Activated B cell treated with CpG ODN at 0.5 μM for 24 hours (primary cell): ENCODE results near the gene PODXL. TPM values are rescaled to one million over a fixed set of nuclear protein-coding genes. Genes with fewer than 3 reads are reported as not detected.

Experiments used
- ATAC-seq: fragments of 200-7000 bp; cut with Tn5 transposase; one replicate; pipeline ENCODE4 v1.10.0; 2021; ENCODE audit warnings: low read depth, mild to moderate bottlenecking, moderate library complexity
- CTCF ChIA-PET: fragments of 350-600 bp; sonication (Branson Sonifier 250); formaldehyde crosslinking; loops from one replicate; lab custom pipeline; 2021; ENCODE audit warnings: antibody characterized with exemption; lab: Charles Lee
- POLR2A ChIA-PET: fragments of 350-600 bp; sonication (Branson Sonifier 250); formaldehyde crosslinking; loops from one replicate; lab custom pipeline; 2021; ENCODE audit warnings: antibody characterized with exemption; lab: Charles Lee
- DNase-seq: peaks from one replicate; pipeline ENCODE4 v3.0.0; 2022
- H3K27ac Mint-ChIP-seq: one replicate; pipeline ENCODE4 v1.8.0; 2020; ENCODE audit warnings: mixed read lengths
- H3K27me3 Mint-ChIP-seq: one replicate; pipeline ENCODE4 v1.8.0; 2021; ENCODE audit warnings: mixed read lengths
- H3K36me3 Mint-ChIP-seq: one replicate; pipeline ENCODE4 v1.8.0; 2021; ENCODE audit warnings: low read depth, mixed read lengths
- H3K4me1 Mint-ChIP-seq: one replicate; pipeline ENCODE4 v1.8.0; 2021; ENCODE audit warnings: mixed read lengths
- H3K4me3 Mint-ChIP-seq: one replicate; pipeline ENCODE4 v1.8.0; 2020; ENCODE audit warnings: mild to moderate bottlenecking, mixed read lengths
- H3K9me3 Mint-ChIP-seq: one replicate; pipeline ENCODE4 v1.8.0; 2020; ENCODE audit warnings: mixed read lengths
- CTCF ChIP-seq: fragments of 200-600 bp; IDR thresholded peaks from one replicate; pipeline ENCODE4 v1.8.0; 2022; ENCODE audit warnings: antibody characterized with exemption, mild to moderate bottlenecking
- intact Hi-C: fragments of 100-400 bp; cut with micrococcal nuclease; formaldehyde crosslinking; loops from one replicate; pipeline ENCODE4 v1.15.1; 2024
- total RNA-seq: library from RNA; stranded (reverse); gene quantifications from 2 replicates; pipeline ENCODE4 v1.2.3, GENCODE V29; 2022

Gene PODXL
- total RNA-seq, 1 donor from 2014 or later = 1.4 TPM

DNA sequence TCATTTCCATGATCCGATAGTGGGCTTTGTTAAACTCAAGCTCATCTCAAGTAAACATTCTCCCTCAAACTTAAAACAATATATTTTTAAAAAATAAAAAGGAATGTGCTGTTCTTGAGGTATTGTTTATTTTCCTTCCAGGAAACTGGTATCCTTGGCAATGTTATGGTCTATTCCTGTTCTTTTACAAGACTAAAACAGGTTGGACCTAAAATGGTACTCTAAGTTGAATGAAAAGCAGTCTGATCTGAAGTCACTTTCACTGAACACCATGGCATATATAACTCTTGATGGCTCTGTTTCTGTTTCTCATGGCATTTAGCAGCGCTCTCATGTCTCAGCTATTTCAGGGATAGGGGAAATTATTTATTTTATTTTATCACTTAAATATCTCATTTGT is 70.1 kb downstream of the PODXL start:
- no peak for DNase-seq
- POLR2A ChIA-PET = no interaction called here
- CTCF ChIA-PET = interaction anchor here (1.1 kb wide), 1 partner anchor 28 kb away, joined by 3 read pairs; no protein-coding TSS in a partner anchor
- H3K9me3 Mint-ChIP-seq = no peaks in the 10 kb centered on the region
- no peak for ATAC-seq
- peaks cover 43% of the 10 kb centered on the region for H3K36me3 Mint-ChIP-seq
- H3K27ac Mint-ChIP-seq = no peak overlapping the region
- no peak for TF ChIP-seq CTCF
- H3K4me3 Mint-ChIP-seq = no peak overlapping the region
- H3K27me3 Mint-ChIP-seq = no peaks in the 10 kb centered on the region
- peaks cover 13% of the 10 kb centered on the region for H3K4me1 Mint-ChIP-seq
- intact Hi-C loops = no loop called here

DNA sequence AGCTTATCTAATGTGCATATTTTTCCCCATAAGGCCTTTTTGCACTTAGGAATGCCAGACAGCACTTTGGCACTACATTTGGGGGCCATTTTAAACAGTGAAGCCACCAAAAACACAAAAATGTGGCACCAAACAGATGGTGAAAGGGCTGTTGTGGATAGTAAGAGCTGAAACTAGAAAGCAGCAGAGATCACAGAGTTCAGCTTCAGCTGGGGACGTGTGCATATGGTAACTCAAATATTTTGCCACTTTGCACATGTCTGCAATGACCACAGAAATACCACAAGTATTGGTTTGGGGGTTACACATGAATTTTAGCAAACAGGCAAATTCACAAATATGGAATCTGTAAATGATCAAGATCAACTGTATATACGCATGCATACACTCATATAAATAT is 72.8 kb downstream of the PODXL start:
- Mint-ChIP-seq H3K36me3 (peaks cover 35% of the 10 kb centered on the region), H3K4me3 (no peak overlapping the region), H3K9me3 (no peaks in the 10 kb centered on the region), H3K27ac (no peak overlapping the region), H3K27me3 (no peaks in the 10 kb centered on the region), H3K4me1 (peaks cover 21% of the 10 kb centered on the region)
- no peak for TF ChIP-seq CTCF
- ATAC-seq = no peak
- POLR2A ChIA-PET = no interaction called here
- no peak for DNase-seq
- CTCF ChIA-PET = interaction anchor here (1.8 kb wide), 1 partner anchor 10 kb away, joined by 5 read pairs; no protein-coding TSS in a partner anchor
- intact Hi-C loops = no loop called here

GRCh38 chr7:131482800-131483199 is 73.6 kb downstream of the PODXL start:
- DNase-seq = no peak
- intact Hi-C loops = no loop called here
- no peaks in the 10 kb centered on the region for H3K27me3 Mint-ChIP-seq
- H3K36me3 Mint-ChIP-seq = peaks cover 37% of the 10 kb centered on the region
- POLR2A ChIA-PET = no interaction called here
- H3K4me1 Mint-ChIP-seq = peaks cover 21% of the 10 kb centered on the region
- no peak overlapping the region for H3K4me3 Mint-ChIP-seq
- CTCF ChIA-PET = interaction anchor here (1.8 kb wide), 1 partner anchor 11 kb away, joined by 5 read pairs; no protein-coding TSS in a partner anchor
- no peak overlapping the region for H3K27ac Mint-ChIP-seq
- no peaks in the 10 kb centered on the region for H3K9me3 Mint-ChIP-seq
- peak; percentile 25 for ATAC-seq
- no peak for TF ChIP-seq CTCF

GRCh38 chr7:131480384-131481315 is 75.8 kb downstream of the PODXL start:
- Mint-ChIP-seq H3K9me3 (no peaks in the 10 kb centered on the region), H3K27ac (no peak overlapping the region), H3K4me3 (no peak overlapping the region), H3K4me1 (peaks cover 21% of the 10 kb centered on the region), H3K27me3 (no peaks in the 10 kb centered on the region), H3K36me3 (peaks cover 37% of the 10 kb centered on the region)
- ChIA-PET POLR2A (no interaction called here), CTCF (no interaction called here)
- TF ChIP-seq CTCF = no peak
- ATAC-seq = no peak
- intact Hi-C loops = no loop called here
- DNase-seq = no peak

- Mint-ChIP-seq H3K4me1 (peaks cover 8% of the 10 kb centered on the region), H3K4me3 (no peak overlapping the region), H3K9me3 (peaks cover 4% of the 10 kb centered on the region), H3K36me3 (peaks cover 52% of the 10 kb centered on the region), H3K27ac (no peak overlapping the region), H3K27me3 (no peaks in the 10 kb centered on the region)
- ChIA-PET CTCF (no interaction called here), POLR2A (no interaction called here)
- intact Hi-C loops = no loop called here
- ATAC-seq = no peak
- DNase-seq = no peak
- no peak for TF ChIP-seq CTCF
These were observed 79.7 kb downstream of the PODXL start for GRCh38 chr7:131476740-131477139.
